ENCODE results near the gene CMTM6. TPM values are rescaled to one million over a fixed set of nuclear protein-coding genes. Genes with fewer than 3 reads are reported as not detected.
"Not testable (repeated sequence)": the region's sequence is repeated elsewhere in the genome, so short reads cannot be mapped to it uniquely, and the experiment has no call there.

The CMTM6 gene
- total RNA-seq, 2 donors from 2014 or later = 56.6 to 69.6 TPM

DNA sequence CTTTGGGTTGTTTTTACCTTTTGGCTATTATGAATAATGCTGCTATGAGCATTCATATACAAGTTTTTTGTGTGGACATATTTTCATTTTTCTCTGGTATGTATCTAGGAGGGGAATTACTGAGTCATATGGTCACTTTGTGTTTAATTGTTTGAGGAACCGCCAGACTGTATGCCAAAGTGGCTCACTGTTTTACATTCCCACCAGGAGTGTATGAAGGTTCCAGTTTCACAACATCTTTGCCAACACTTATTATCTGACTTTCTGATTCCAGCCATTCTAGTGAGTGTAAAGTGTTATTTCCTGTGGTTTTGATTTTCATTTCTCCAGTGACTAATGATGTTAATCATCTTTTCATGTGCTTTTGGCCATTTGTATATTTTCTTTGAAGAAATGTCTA, 59.2 kb downstream of the CMTM6 start:
- no peaks in the 10 kb centered on the region for H3K27me3 Mint-ChIP-seq (ENCODE audit: low read depth)
- DNase-seq = no peak
- H3K9me3 Mint-ChIP-seq = peaks cover 3 to 5% of the 10 kb centered on the region in 2 donors
- H3K4me1 Mint-ChIP-seq (ENCODE audit: low read depth) = peaks cover 76% of the 10 kb centered on the region
- ATAC-seq (replicated peaks in 1 of 2) = peak; percentile 48 to 51
- H3K27ac Mint-ChIP-seq = peak overlapping the region; percentile 76
- H3K36me3 Mint-ChIP-seq (ENCODE audit: insufficient read depth in 2 of 2) = peaks cover 22 to 41% of the 10 kb centered on the region in 2 donors
- H3K4me3 Mint-ChIP-seq = peak overlapping the region; percentile 15 to 42

DNA sequence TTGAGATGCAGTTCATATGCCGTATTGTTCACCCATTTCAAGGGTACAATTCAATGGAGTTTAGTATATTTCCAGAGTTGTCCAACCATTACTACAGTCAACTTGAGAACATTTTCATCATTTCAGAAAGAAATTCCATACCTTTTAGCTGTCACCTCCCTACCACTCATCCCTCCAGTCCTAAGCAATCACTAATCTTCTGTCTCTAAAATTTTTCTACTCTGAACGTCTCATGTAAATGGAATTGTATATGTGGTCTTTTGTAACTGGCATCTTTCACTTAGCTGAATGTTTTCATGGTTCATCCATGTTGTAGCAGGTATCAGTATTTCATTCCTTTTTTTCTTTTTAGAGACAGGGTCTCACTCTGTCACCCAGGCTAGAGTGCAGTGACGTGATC, 59.9 kb downstream of the CMTM6 start:
- peaks cover 20 to 36% of the 10 kb centered on the region in 2 donors for H3K36me3 Mint-ChIP-seq (ENCODE audit: insufficient read depth in 2 of 2)
- H3K27ac Mint-ChIP-seq = no peak overlapping the region
- peaks cover 3 to 5% of the 10 kb centered on the region in 2 donors for H3K9me3 Mint-ChIP-seq
- H3K4me3 Mint-ChIP-seq = no peak overlapping the region
- H3K27me3 Mint-ChIP-seq (ENCODE audit: low read depth) = no peaks in the 10 kb centered on the region
- H3K4me1 Mint-ChIP-seq (ENCODE audit: low read depth) = peaks cover 78% of the 10 kb centered on the region
- ATAC-seq (replicated peaks in 1 of 2) (no peak), DNase-seq (no peak)

DNA sequence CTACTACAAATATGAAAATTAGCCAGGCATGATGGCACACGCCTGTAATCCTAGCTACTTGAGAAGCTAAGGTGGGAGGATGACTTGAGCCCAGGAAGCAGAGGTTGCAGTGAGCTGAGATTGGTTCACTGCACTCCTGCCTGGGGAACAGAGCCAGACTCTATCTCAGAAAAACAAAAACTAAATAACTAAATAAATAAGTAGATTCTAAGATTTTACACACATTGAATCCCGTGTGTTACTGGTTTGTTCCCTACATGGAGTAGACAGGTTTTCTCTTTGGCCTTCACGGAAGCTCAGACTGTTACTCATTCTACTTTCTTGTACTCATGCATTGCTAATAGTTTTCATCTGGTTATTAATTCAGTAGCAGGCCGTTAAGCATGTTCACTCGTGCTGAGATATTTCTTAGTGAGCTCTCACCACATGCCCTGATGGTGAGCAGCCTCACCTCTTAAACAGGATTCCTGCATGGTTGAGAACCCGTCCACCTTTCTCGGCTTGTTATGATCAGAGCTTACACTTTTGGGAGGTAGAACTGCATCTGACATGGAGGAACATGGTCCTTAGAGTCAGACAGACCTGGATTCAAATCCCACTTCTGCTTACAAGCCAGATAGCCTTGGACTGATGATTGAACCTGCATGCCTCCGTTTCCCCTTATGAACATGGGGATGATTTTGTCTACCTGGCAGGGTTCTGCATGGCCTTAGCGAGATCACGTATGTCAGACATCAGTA, 61.9 kb downstream of the CMTM6 start:
- peaks cover 77% of the 10 kb centered on the region for H3K4me1 Mint-ChIP-seq (ENCODE audit: low read depth)
- no peaks in the 10 kb centered on the region for H3K9me3 Mint-ChIP-seq
- DNase-seq (no peak), ATAC-seq (replicated peaks in 1 of 2) (no peak)
- no peaks in the 10 kb centered on the region for H3K27me3 Mint-ChIP-seq (ENCODE audit: low read depth)
- H3K27ac Mint-ChIP-seq = no peak overlapping the region
- H3K36me3 Mint-ChIP-seq (ENCODE audit: insufficient read depth in 2 of 2) = peaks cover 10 to 17% of the 10 kb centered on the region in 2 donors
- H3K4me3 Mint-ChIP-seq = no peak overlapping the region

DNA sequence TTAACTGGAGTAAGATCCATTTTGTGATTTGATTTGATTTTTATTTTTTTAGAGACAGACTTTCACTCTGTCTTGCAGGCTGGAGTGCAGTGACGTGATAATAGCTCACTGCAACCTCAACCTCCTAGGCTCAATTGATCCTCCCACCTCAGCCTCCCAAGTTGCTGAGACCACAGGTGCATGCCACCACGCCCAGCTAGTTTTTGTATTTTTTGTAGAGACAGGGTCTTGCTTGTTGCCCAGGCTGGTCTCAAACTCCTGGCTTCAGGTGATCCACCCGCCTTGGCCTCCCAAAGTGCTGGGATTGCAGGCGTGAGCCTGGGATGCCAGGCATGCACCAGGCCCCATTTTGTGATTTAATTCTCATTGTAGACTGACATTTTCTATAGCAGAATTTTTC, 63.2 kb downstream of the CMTM6 start:
- not testable (repeated sequence) for DNase-seq; H3K27me3 Mint-ChIP-seq (ENCODE audit: low read depth); H3K9me3 Mint-ChIP-seq
- H3K27ac Mint-ChIP-seq = peak overlapping the region; percentile 86
- H3K4me3 Mint-ChIP-seq = peak overlapping the region; percentile 76 to 85
- H3K36me3 Mint-ChIP-seq (ENCODE audit: insufficient read depth in 2 of 2) = peaks cover 10 to 14% of the 10 kb centered on the region in 2 donors
- peak; percentile 15 to 25 for ATAC-seq (replicated peaks in 1 of 2)
- peaks cover 88% of the 10 kb centered on the region for H3K4me1 Mint-ChIP-seq (ENCODE audit: low read depth)

DNA sequence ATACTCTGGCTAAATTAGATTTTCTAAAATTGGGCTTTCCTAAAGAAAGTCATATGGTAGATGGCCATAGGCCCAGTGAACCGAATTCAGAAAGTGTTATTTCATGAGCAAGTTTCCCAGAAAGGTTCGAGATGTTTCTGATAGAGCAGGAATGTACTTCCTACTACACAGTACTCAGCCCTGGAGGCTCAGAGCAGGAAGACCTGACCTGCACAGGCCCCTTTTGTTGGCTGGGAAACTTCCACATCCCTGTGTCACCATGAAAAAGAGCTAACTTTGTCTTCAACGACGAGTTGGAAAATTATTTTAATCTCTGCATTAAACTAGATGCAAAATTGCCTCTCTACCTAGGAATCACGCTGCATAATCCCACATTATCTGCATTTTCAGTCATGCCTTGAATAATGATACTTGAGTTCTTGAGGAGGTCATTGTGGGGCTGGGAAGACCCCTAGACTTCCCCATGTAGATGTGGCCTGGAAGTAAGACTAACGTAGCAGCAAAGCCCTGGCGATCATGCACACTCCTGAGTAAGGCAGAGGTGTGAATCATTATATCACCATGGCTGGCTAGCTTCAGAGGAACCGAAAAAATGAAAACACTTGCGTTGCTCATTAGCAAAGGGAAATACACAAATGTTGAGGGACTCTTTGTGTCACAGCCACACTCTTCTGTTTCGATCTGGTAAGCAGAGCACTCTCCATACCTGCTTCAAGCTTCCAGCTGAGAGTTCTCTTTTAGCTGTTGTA, 63.9 kb downstream of the CMTM6 start:
- ATAC-seq (replicated peaks in 1 of 2) (peak; percentile 85 to 86), DNase-seq (peak; percentile 39 to 46)
- Mint-ChIP-seq H3K36me3 (ENCODE audit: insufficient read depth in 2 of 2) (peaks cover 10 to 14% of the 10 kb centered on the region in 2 donors), H3K9me3 (no peaks in the 10 kb centered on the region), H3K4me1 (ENCODE audit: low read depth) (peaks cover 85% of the 10 kb centered on the region), H3K27me3 (ENCODE audit: low read depth) (no peaks in the 10 kb centered on the region), H3K27ac (peak overlapping the region; percentile 86), H3K4me3 (peak overlapping the region; percentile 76 to 85)

DNA sequence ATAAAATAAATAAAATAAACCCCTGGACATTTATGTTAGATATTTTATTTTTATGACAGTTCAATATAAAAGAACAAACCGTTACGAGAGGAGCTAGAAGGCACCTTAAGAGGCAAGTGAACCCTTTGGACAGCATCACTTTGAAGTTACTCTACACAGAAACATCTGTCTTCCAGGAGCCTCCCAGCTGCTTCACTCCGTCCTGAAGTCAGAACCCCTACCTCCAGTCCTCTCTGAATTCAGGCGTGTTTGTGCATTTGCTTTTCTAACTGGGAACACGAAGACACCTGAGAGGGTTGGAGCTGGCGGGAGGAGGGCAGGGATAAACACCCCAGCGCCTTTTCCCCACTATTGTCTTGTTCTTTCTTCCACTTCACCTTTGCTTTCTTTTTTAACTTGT, 64.8 kb downstream of the CMTM6 start:
- Mint-ChIP-seq H3K9me3 (no peaks in the 10 kb centered on the region), H3K4me3 (peak overlapping the region in 1 of 2 donors; percentile 14), H3K36me3 (ENCODE audit: insufficient read depth in 2 of 2) (peaks cover 5 to 8% of the 10 kb centered on the region in 2 donors), H3K27me3 (ENCODE audit: low read depth) (no peaks in the 10 kb centered on the region), H3K27ac (peak overlapping the region; percentile 86), H3K4me1 (ENCODE audit: low read depth) (peaks cover 85% of the 10 kb centered on the region)
- DNase-seq (peak in 1 of 2 donors; percentile 0), ATAC-seq (replicated peaks in 1 of 2) (no peak)

DNA sequence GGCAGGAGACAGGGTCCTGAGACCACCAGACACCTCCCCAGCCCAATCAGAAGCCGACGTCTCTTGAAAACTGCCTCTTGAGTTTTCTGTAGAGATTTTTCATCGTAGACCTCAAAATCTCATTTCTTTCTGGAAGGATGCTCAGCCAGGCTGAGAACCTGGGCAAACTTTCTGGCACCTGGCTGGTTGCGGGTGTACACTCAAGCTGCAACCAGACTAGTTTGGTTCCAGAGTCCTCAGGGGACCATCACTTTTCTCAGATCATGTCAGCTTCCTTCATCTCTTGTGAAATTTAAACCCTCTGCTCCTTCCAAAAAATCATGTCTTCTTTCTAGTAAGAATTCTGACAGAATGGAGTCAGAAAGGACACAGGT, 65.8 kb downstream of the CMTM6 start:
- ATAC-seq (replicated peaks in 1 of 2) (peak in 1 of 2 donors; percentile 21), DNase-seq (no peak)
- Mint-ChIP-seq H3K27me3 (ENCODE audit: low read depth) (no peaks in the 10 kb centered on the region), H3K36me3 (ENCODE audit: insufficient read depth in 2 of 2) (peaks cover 1% of the 10 kb centered on the region in 2 donors), H3K4me3 (peak overlapping the region; percentile 70 to 76), H3K9me3 (no peaks in the 10 kb centered on the region), H3K27ac (peak overlapping the region; percentile 92), H3K4me1 (ENCODE audit: low read depth) (peaks cover 91% of the 10 kb centered on the region)

DNA sequence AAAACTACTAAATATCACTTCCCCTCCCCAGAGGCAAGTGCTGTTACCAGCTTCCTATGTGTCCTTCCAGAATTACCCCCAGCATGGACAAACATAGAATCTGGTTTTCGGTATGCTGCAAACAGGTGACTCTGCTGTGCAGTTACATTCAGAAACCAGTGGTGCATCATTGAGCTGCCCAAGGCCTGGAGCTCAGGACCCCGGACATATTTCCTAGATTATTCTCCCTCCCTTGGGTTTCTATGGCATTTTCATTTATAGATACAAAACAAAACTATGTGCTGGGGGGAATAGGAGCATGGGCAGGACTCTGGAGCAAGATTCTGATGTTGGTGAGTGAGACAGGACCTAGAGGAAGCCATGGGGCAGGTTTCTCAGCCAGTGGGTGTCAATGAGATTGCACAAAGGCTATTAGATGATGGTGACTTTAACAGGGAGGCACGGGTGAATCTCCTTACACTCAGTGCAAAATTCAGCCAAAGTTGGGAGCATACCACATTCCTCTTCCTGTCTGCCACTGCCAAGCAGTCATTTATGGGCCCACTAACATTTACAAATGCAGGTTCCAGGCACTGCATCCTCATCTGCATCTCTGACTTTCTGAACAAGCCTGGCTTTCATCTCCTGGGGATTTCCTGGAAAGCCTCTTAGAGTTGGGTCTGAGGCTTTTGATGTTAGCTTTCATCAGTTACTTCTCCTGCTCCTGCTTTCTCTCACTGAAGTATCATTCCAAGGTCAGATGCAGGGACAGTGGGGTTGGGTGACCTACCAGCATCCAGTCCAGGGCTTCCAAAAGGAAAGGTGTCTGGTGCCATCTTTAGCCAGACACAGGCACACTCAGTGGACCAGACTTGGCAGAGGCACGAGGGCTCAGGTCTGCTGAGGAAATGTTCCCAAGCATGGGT, 66.5 kb downstream of the CMTM6 start:
- H3K4me1 Mint-ChIP-seq (ENCODE audit: low read depth) = peaks cover 93% of the 10 kb centered on the region
- ATAC-seq (replicated peaks in 1 of 2) = no peak
- peak overlapping the region; percentile 70 to 76 for H3K4me3 Mint-ChIP-seq
- peak overlapping the region; percentile 92 for H3K27ac Mint-ChIP-seq
- DNase-seq = no peak
- H3K36me3 Mint-ChIP-seq (ENCODE audit: insufficient read depth in 2 of 2) = peaks cover 1% of the 10 kb centered on the region in 2 donors
- no peaks in the 10 kb centered on the region for H3K9me3 Mint-ChIP-seq
- no peaks in the 10 kb centered on the region for H3K27me3 Mint-ChIP-seq (ENCODE audit: low read depth)

DNA sequence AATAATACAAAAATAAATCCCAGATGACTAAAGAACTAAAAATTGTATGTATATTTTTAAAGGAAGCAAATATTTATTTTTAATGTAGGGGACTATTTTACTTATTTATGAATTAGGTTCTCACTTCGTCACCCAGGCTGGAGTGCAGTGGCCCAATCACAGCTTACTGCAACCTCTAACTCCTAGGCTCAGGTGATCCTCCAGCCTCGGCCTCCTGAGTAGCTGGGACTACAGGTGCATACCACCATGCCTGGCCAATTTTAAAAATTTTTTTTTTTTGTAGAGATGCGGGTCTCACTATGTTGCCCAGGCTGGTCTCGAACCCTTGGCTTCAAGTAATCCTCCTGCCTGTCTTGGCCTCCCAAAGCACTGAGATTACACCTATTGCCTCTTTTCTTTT, 68.4 kb downstream of the CMTM6 start:
- Mint-ChIP-seq H3K9me3 (no peaks in the 10 kb centered on the region), H3K36me3 (ENCODE audit: insufficient read depth in 2 of 2) (peaks cover 1% of the 10 kb centered on the region in 2 donors)

DNA sequence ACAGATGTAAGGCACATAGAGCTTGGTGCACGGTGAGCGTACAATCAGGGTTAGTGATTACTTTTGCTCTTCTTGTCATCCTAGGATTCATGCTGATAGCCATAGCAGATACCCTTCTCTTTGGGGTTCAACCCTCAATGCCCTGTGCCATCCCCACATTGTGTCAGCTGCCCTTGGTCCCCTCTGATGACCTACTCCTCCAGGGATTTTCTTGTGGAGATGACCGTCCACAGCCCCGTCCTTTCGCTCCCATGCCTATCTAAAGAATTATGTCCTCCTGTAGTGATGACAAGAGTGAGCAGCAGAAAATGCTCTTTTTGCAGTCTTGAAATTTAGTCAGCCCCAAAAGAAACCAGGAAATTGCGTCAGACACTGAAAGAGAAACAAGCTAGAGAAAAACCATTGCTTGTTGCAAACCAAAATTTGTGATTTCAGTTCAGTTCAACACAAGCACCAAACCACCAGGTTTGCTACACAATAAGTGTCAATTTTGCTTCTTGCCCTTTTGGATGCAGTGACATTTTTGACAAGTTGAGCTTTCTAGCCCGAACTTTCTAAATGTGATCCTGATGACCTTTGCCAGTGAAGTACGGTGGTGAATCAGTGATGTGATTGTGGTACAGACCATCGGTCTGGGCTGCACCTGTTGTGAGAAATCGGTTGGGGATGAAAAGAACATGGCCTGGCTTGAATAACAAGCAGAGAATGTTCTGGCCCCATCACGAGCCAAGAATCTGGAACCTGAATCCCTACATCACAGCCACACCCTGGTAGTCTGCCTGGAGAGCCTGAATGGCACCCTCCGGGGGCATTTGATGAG, 69.7 kb downstream of the CMTM6 start:
- H3K4me1 Mint-ChIP-seq (ENCODE audit: low read depth) = peaks cover 94% of the 10 kb centered on the region
- H3K36me3 Mint-ChIP-seq (ENCODE audit: insufficient read depth in 2 of 2) = peaks cover 1% of the 10 kb centered on the region in 2 donors
- ATAC-seq (replicated peaks in 1 of 2) (peak; percentile 69 to 74), DNase-seq (peak; percentile 52 to 54)
- H3K27ac Mint-ChIP-seq = peak overlapping the region; percentile 97
- no peaks in the 10 kb centered on the region for H3K9me3 Mint-ChIP-seq
- H3K27me3 Mint-ChIP-seq (ENCODE audit: low read depth) = no peaks in the 10 kb centered on the region
- H3K4me3 Mint-ChIP-seq = peak overlapping the region; percentile 84 to 88

More for the DNA sequence above, 68.4 kb downstream of the CMTM6 start:
- H3K27ac Mint-ChIP-seq = no peak overlapping the region
- H3K27me3 Mint-ChIP-seq (ENCODE audit: low read depth) = no peaks in the 10 kb centered on the region
- no peak for DNase-seq
- no peak for ATAC-seq (replicated peaks in 1 of 2)
- H3K4me3 Mint-ChIP-seq = no peak overlapping the region
- peaks cover 94% of the 10 kb centered on the region for H3K4me1 Mint-ChIP-seq (ENCODE audit: low read depth)

DNA sequence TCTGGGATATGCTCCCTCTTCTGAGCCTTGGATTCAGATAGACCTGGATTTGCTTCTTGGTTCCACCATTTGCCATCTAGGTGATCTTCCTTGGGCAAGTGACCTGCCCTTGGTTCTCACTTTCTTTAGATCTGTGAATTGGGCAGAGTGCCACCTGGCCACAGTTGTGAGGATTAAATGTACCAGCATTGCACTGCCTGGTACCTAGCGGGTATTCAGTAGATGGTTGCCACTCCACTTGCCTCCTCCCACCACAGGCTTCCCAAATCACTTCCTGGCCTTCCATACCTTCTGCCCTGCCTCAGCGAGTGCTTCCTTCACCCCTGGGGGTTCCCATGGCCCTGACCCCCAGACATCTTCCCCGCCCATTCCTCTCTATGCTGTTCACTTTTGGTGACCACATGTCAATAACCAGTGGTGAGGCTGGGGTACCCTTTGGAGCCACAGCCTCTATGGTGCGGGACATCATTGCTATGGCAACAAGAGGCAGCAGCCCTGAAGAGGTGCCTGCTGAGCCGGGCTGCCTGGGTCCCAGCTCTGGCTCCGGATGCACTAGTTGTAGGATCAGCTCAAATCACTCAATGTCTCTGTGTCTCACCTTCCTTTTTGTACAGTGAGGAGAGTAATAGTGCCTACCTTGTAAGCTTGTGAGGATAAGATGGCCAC, 70.5 kb downstream of the CMTM6 start:
- peaks cover 1% of the 10 kb centered on the region in 2 donors for H3K36me3 Mint-ChIP-seq (ENCODE audit: insufficient read depth in 2 of 2)
- H3K9me3 Mint-ChIP-seq = no peaks in the 10 kb centered on the region
- H3K4me3 Mint-ChIP-seq = peak overlapping the region; percentile 84 to 88
- ATAC-seq (replicated peaks in 1 of 2) = peak in 1 of 2 donors; percentile 19
- H3K27ac Mint-ChIP-seq = peak overlapping the region; percentile 97
- H3K27me3 Mint-ChIP-seq (ENCODE audit: low read depth) = no peaks in the 10 kb centered on the region
- H3K4me1 Mint-ChIP-seq (ENCODE audit: low read depth) = peaks cover 95% of the 10 kb centered on the region
- DNase-seq = no peak

DNA sequence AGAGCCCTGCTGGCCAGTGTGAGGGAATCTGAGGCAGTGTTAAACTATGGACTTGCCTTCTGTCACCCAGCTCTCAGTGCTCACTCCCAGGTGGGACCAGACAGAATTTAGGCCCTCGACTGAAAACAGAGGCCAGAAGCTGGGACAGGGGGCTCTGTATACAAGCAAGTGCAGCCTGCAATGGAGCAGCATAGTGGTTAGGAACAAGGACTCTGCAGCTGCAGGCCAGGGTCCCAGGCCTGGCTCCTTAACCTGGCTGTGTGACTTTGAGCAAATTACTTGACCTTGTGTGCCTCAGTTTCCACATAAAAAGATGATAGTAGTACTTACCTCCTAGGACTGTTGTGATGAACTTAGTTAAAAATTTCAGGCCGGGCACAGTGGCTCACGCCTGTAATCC, 71.2 kb downstream of the CMTM6 start:
- peaks cover 95% of the 10 kb centered on the region for H3K4me1 Mint-ChIP-seq (ENCODE audit: low read depth)
- no peaks in the 10 kb centered on the region for H3K27me3 Mint-ChIP-seq (ENCODE audit: low read depth)
- DNase-seq (no peak), ATAC-seq (replicated peaks in 1 of 2) (no peak)
- H3K36me3 Mint-ChIP-seq (ENCODE audit: insufficient read depth in 2 of 2) = peaks cover 1% of the 10 kb centered on the region in 2 donors
- H3K9me3 Mint-ChIP-seq = no peaks in the 10 kb centered on the region
- H3K4me3 Mint-ChIP-seq = peak overlapping the region; percentile 84 to 89
- peak overlapping the region; percentile 97 for H3K27ac Mint-ChIP-seq
